ENCODE results near the gene METTL26. TPM values are rescaled to one million over a fixed set of nuclear protein-coding genes. Genes with fewer than 3 reads are reported as not detected.

Gene METTL26
- polyA plus RNA-seq, 3 donors: 57.1 to 80.9 (median 70.4) TPM

GRCh38 chr16:678858-679813, 43.0 kb upstream of the METTL26 start:
- peak overlapping the region; percentile 49 for H3K9ac ChIP-seq (ENCODE audit: insufficient read depth, low read length, poor library complexity, severe bottlenecking)
- peaks cover 10 to 21% of the 10 kb centered on the region in 2 donors for H3K36me3 ChIP-seq (replicated peaks in 1 of 2; ENCODE audit: control insufficient read depth in 1 of 2, insufficient read depth in 2 of 2, low read length in 2 of 2)
- peak overlapping the region; percentile 95 for H3K4me2 ChIP-seq (replicated peaks; ENCODE audit: extremely low read depth, low read length, poor library complexity, severe bottlenecking)
- peak in 2 of 3 donors; percentile 17 to 20 for DNase-seq
- intact Hi-C loops (cut with micrococcal nuclease): loop anchor here in 1 of 2 donors (2.0 kb wide), 1 partner anchor 16 kb away; no protein-coding TSS in a partner anchor
- peak overlapping the region; percentile 82 for H2AFZ ChIP-seq (ENCODE audit: insufficient read depth, low read depth, low read length, poor library complexity, severe bottlenecking)
- H4K20me1 ChIP-seq (ENCODE audit: insufficient read depth, low read length): peaks cover 44% of the 10 kb centered on the region
- H3K9me3 ChIP-seq (replicated peaks in 1 of 2; ENCODE audit: control insufficient read depth in 1 of 2, insufficient read depth in 1 of 2, low read length in 2 of 2): no peaks in the 10 kb centered on the region
- H3K4me3 Mint-ChIP-seq: peak overlapping the region; percentile 79 to 90
- peaks cover 33% of the 10 kb centered on the region for H3K79me2 ChIP-seq (ENCODE audit: insufficient read depth, low read length)
- peaks cover 3 to 30% of the 10 kb centered on the region in 2 donors for H3K27me3 ChIP-seq (ENCODE audit: control insufficient read depth in 2 of 2, insufficient read depth in 2 of 2, low read length in 2 of 2)
- peaks cover 37 to 58% of the 10 kb centered on the region in 2 donors for H3K4me1 ChIP-seq (ENCODE audit: control insufficient read depth in 1 of 2, insufficient read depth in 2 of 2, low read length in 2 of 2)
- peaks cover 33% of the 10 kb centered on the region for H3K4me1 Mint-ChIP-seq
- H3K4me3 ChIP-seq (replicated peaks in 1 of 3; ENCODE audit: low read depth in 2 of 3, low read length in 3 of 3): peak overlapping the region; percentile 32 to 82 (median 40)
- no peak for TF ChIP-seq CTCF (IDR thresholded peaks at IDR 0.05)
- peaks cover 21 to 37% (median 23%) of the 10 kb centered on the region in 3 donors for H3K27me3 Mint-ChIP-seq (ENCODE audit: low read depth in 3 of 3)
- H3K27ac ChIP-seq (ENCODE audit: low read depth in 1 of 2, low read length in 2 of 2): no peak overlapping the region
- H3K9me3 Mint-ChIP-seq: peaks cover 0 to 5% (median 0%) of the 10 kb centered on the region in 7 donors
- H3K27ac Mint-ChIP-seq: peak overlapping the region in 4 of 7 donors; percentile 25 to 84 (median 53)
- H3K36me3 Mint-ChIP-seq: peaks cover 16 to 22% of the 10 kb centered on the region in 2 donors
- 34% methylated on average over 29 of the region's 52 CpGs for WGBS (ENCODE audit: insufficient coverage)

GRCh38 chr16:678209-678857, 42.2 kb upstream of the METTL26 start:
- no peak overlapping the region for H3K9ac ChIP-seq (ENCODE audit: insufficient read depth, low read length, poor library complexity, severe bottlenecking)
- Mint-ChIP-seq H3K9me3 (peaks cover 0 to 5% (median 0%) of the 10 kb centered on the region in 7 donors), H3K4me3 (no peak overlapping the region), H3K27me3 (ENCODE audit: low read depth in 3 of 3) (peaks cover 21 to 38% (median 23%) of the 10 kb centered on the region in 3 donors), H3K4me1 (peaks cover 29% of the 10 kb centered on the region), H3K27ac (no peak overlapping the region), H3K36me3 (peaks cover 18 to 30% of the 10 kb centered on the region in 2 donors)
- H3K9me3 ChIP-seq (replicated peaks in 1 of 2; ENCODE audit: control insufficient read depth in 1 of 2, insufficient read depth in 1 of 2, low read length in 2 of 2): no peaks in the 10 kb centered on the region
- TF ChIP-seq CTCF (IDR thresholded peaks at IDR 0.05): no peak
- H2AFZ ChIP-seq (ENCODE audit: insufficient read depth, low read depth, low read length, poor library complexity, severe bottlenecking): no peak overlapping the region
- DNase-seq: no peak
- H3K4me2 ChIP-seq (replicated peaks; ENCODE audit: extremely low read depth, low read length, poor library complexity, severe bottlenecking): no peak overlapping the region
- peaks cover 33 to 50% of the 10 kb centered on the region in 2 donors for H3K4me1 ChIP-seq (ENCODE audit: control insufficient read depth in 1 of 2, insufficient read depth in 2 of 2, low read length in 2 of 2)
- peaks cover 3 to 30% of the 10 kb centered on the region in 2 donors for H3K27me3 ChIP-seq (ENCODE audit: control insufficient read depth in 2 of 2, insufficient read depth in 2 of 2, low read length in 2 of 2)
- H3K79me2 ChIP-seq (ENCODE audit: insufficient read depth, low read length): peaks cover 29% of the 10 kb centered on the region
- 88% methylated on average over 13 of the region's 21 CpGs for WGBS (ENCODE audit: insufficient coverage)
- no peak overlapping the region for H3K4me3 ChIP-seq (replicated peaks in 1 of 3; ENCODE audit: low read depth in 2 of 3, low read length in 3 of 3)
- no peak overlapping the region for H3K27ac ChIP-seq (ENCODE audit: low read depth in 1 of 2, low read length in 2 of 2)
- intact Hi-C loops (cut with micrococcal nuclease): loop anchor here in 1 of 2 donors (2.0 kb wide), 1 partner anchor 16 kb away; no protein-coding TSS in a partner anchor
- H4K20me1 ChIP-seq (ENCODE audit: insufficient read depth, low read length): peaks cover 47% of the 10 kb centered on the region
- peaks cover 16 to 29% of the 10 kb centered on the region in 2 donors for H3K36me3 ChIP-seq (replicated peaks in 1 of 2; ENCODE audit: control insufficient read depth in 1 of 2, insufficient read depth in 2 of 2, low read length in 2 of 2)

All from CD14-positive monocyte (primary cell).